ENCODE measurements around the gene DDX3X. TPM values are rescaled to one million over a fixed set of nuclear protein-coding genes. Genes with fewer than 3 reads are reported as not detected.

Gene DDX3X
- total and polyA plus RNA-seq, 10 of the 15 experiments (the other 5 are each of a cell fraction or from before 2014, with no cell fraction given) = 52.0 to 283 (median 172) TPM

DNA sequence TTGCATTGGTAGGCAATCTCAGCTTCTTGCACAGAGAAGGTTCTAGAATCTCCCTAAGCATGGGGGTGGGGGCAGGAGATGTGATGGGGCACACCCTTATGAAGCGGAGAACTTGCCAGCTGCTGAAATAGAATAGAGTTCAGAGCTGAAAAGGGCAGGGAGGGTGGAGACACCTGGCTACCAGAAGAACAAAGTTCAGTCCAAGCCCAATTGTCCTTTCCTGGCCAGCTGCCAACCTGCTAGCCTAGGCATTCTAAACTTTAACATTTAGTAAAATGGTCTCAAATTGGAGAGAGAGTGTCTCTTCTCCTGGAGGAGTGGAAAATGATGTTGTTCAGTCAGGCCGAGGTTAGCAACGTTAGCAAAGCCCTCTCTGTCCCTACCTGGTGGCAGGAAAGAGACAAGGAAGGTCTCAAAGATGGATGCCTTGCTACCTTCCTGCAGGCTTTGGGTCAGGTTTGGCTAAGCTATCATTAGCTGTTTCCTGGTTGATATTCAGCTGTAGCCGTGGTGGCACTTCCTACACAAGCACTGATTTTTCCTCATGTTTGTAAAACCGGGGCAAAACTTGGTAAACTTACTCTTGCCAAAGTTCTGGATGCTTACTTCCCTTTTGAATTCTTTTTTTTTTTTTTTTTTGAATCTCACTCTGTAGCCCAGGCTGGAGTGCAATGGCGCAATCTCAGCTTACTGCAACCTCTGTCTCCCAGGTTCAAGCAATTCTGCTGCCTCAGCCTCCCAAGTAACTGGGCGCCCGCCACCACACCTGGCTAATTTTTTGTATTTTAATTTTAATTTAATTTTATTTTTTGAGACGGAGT lies 78.5 kb downstream of the DDX3X start:
- ChIA-PET POLR2A (no interaction called here), CTCF (interaction anchor here (0.6 kb wide), 1 partner anchor 9 kb away, joined by 3 read pairs; no protein-coding TSS in a partner anchor), SMC1A (ENCODE audit: uncharacterized antibody, unreplicated experiment) (no interaction called here), RAD21 (ENCODE audit: unreplicated experiment) (no interaction called here)
- intact Hi-C loops (cut with micrococcal nuclease; ENCODE audit: unreplicated experiment) = no loop called here
- Histone ChIP-seq H3K36me3 (ENCODE audit: control insufficient read depth in 2 of 2, insufficient read depth in 2 of 2, low read length in 1 of 2) (no peaks in the 10 kb centered on the region), H3K4me3 (no peak overlapping the region), H3K9me3 (replicated peaks; ENCODE audit: control insufficient read depth, insufficient read depth, low read length) (no peaks in the 10 kb centered on the region), H3K4me2 (ENCODE audit: control insufficient read depth, insufficient read depth) (no peak overlapping the region), H3K4me1 (ENCODE audit: control insufficient read depth, insufficient read depth, low read length) (no peaks in the 10 kb centered on the region), H4K20me1 (ENCODE audit: control insufficient read depth, insufficient read depth) (no peaks in the 10 kb centered on the region), H3K79me2 (ENCODE audit: control insufficient read depth, insufficient read depth, low read length) (no peaks in the 10 kb centered on the region), H3K9ac (ENCODE audit: control insufficient read depth, insufficient read depth, low read length) (no peak overlapping the region), H2AFZ (ENCODE audit: control insufficient read depth, low read depth, low read length) (no peak overlapping the region), H3K27ac (ENCODE audit: control insufficient read depth, insufficient read depth) (no peak overlapping the region), H3K27me3 (replicated peaks in 1 of 2; ENCODE audit: control insufficient read depth in 2 of 2, insufficient read depth in 2 of 2, low read length in 1 of 2) (no peaks in the 10 kb centered on the region)
- DNase-seq (ENCODE audit: low read depth, low spot score) (no peak), FAIRE-seq (no peak), ATAC-seq (no peak)
- in situ Hi-C loops (cut with MboI) = no loop called here
- TF ChIP-seq STAT3 (IDR thresholded peaks at IDR 0.05; ENCODE audit: low read depth, low read length) (no peak), CBX5 (IDR thresholded peaks at IDR 0.05; ENCODE audit: low read depth) (no peak), RBBP5 (conservative IDR thresholded peaks at IDR 0.05) (no peak), SMARCA5 (IDR thresholded peaks at IDR 0.05) (no peak), ZNF592 (IDR thresholded peaks at IDR 0.05) (no peak), RFX5 (IDR thresholded peaks at IDR 0.05; ENCODE audit: low read depth, low read length) (no peak), CEBPB (IDR thresholded peaks at IDR 0.05; ENCODE audit: borderline replicate concordance in 1 of 2, low read depth in 2 of 2, low read length in 2 of 2) (no peak), HCFC1 (IDR thresholded peaks at IDR 0.05; ENCODE audit: low read length) (no peak), LARP7 (IDR thresholded peaks at IDR 0.05) (no peak), ZSCAN29 (IDR thresholded peaks at IDR 0.05) (no peak), ZNF217 (IDR thresholded peaks at IDR 0.05) (no peak), GATAD2B (conservative IDR thresholded peaks at IDR 0.05; ENCODE audit: low read depth) (no peak), CHD1 (IDR thresholded peaks at IDR 0.05; ENCODE audit: low read depth, low read length) (no peak), ETV6 (conservative IDR thresholded peaks at IDR 0.05 in 1 of 2, IDR thresholded peaks at IDR 0.05 in 1 of 2; ENCODE audit: borderline replicate concordance in 1 of 2, low read depth in 1 of 2) (no peak)
- TF ChIP-seq, protein P1, sequence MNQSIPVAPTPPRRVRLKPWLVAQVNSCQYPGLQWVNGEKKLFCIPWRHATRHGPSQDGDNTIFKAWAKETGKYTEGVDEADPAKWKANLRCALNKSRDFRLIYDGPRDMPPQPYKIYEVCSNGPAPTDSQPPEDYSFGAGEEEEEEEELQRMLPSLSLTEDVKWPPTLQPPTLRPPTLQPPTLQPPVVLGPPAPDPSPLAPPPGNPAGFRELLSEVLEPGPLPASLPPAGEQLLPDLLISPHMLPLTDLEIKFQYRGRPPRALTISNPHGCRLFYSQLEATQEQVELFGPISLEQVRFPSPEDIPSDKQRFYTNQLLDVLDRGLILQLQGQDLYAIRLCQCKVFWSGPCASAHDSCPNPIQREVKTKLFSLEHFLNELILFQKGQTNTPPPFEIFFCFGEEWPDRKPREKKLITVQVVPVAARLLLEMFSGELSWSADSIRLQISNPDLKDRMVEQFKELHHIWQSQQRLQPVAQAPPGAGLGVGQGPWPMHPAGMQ (IDR thresholded peaks at IDR 0.05; ENCODE audit: borderline replicate concordance) = no peak
- TF ChIP-seq, protein P2, sequence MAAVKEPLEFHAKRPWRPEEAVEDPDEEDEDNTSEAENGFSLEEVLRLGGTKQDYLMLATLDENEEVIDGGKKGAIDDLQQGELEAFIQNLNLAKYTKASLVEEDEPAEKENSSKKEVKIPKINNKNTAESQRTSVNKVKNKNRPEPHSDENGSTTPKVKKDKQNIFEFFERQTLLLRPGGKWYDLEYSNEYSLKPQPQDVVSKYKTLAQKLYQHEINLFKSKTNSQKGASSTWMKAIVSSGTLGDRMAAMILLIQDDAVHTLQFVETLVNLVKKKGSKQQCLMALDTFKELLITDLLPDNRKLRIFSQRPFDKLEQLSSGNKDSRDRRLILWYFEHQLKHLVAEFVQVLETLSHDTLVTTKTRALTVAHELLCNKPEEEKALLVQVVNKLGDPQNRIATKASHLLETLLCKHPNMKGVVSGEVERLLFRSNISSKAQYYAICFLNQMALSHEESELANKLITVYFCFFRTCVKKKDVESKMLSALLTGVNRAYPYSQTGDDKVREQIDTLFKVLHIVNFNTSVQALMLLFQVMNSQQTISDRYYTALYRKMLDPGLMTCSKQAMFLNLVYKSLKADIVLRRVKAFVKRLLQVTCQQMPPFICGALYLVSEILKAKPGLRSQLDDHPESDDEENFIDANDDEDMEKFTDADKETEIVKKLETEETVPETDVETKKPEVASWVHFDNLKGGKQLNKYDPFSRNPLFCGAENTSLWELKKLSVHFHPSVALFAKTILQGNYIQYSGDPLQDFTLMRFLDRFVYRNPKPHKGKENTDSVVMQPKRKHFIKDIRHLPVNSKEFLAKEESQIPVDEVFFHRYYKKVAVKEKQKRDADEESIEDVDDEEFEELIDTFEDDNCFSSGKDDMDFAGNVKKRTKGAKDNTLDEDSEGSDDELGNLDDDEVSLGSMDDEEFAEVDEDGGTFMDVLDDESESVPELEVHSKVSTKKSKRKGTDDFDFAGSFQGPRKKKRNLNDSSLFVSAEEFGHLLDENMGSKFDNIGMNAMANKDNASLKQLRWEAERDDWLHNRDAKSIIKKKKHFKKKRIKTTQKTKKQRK (IDR thresholded peaks at IDR 0.05; ENCODE audit: low read depth, low read length) = no peak
- no TSS peak for BruUV-seq (replicated peaks)
- 67% methylated on average over 9 of the region's 9 CpGs for WGBS (ENCODE audit: insufficient coverage, insufficient replicate concordance, low lambda C conversion rate, missing lambda C conversion rate)

Data from GM12878 (cell line).